SH-SY5Y (cell line): ENCODE data around the gene FAM83G.

Experiments
- GATA2 ChIP-seq: IDR thresholded peaks from 2 replicates; pipeline ENCODE4 v1.6.1; 2011; ENCODE audit warnings: mild to moderate bottlenecking, low read depth, low read length
- GATA3 ChIP-seq: IDR thresholded peaks from 2 replicates; pipeline ENCODE4 v1.6.1; 2011; ENCODE audit warnings: low read depth, mild to moderate bottlenecking, low read length, moderate library complexity

The FAM83G gene

GRCh38 chr17:19017804-19018599, 13.4 kb upstream of the FAM83G start:
- TF ChIP-seq GATA2 (no peak), GATA3 (no peak)

GRCh38 chr17:19017401-19017800, 12.8 kb upstream of the FAM83G start:
- TF ChIP-seq GATA3 (no peak), GATA2 (no peak)

GRCh38 chr17:19016881-19017280, 12.3 kb upstream of the FAM83G start:
- TF ChIP-seq GATA3: no peak
- no peak for TF ChIP-seq GATA2

GRCh38 chr17:19016297-19016696, 11.7 kb upstream of the FAM83G start:
- TF ChIP-seq GATA3 (no peak), GATA2 (no peak)

- no peak for TF ChIP-seq GATA3
- TF ChIP-seq GATA2: no peak
Measured at GRCh38 chr17:19015428-19015827, 10.9 kb upstream of the FAM83G start.

GRCh38 chr17:19014628-19015215, 10.2 kb upstream of the FAM83G start:
- no peak for TF ChIP-seq GATA2
- no peak for TF ChIP-seq GATA3

GRCh38 chr17:19013806-19014627, 9.5 kb upstream of the FAM83G start:
- no peak for TF ChIP-seq GATA2
- no peak for TF ChIP-seq GATA3

GRCh38 chr17:19013226-19013625, 8.7 kb upstream of the FAM83G start:
- TF ChIP-seq GATA2 (no peak), GATA3 (no peak)

- TF ChIP-seq GATA2 (no peak), GATA3 (no peak)
Measured at GRCh38 chr17:19012171-19013080, 7.9 kb upstream of the FAM83G start.

GRCh38 chr17:19011581-19011980, 7.0 kb upstream of the FAM83G start:
- TF ChIP-seq GATA3 (no peak), GATA2 (no peak)

- TF ChIP-seq GATA3: no peak
Measured at GRCh38 chr17:19010729-19011505, 6.4 kb upstream of the FAM83G start.

- no peak for TF ChIP-seq GATA2
- no peak for TF ChIP-seq GATA3
Measured at GRCh38 chr17:19009970-19010369, 5.4 kb upstream of the FAM83G start.

- no peak for TF ChIP-seq GATA3
- no peak for TF ChIP-seq GATA2
Measured at GRCh38 chr17:19006698-19007097, 2.1 kb upstream of the FAM83G start.
